Left lung (tissue), 10 donors: ENCODE measurements around the gene FOLR1. TPM values are rescaled to one million over a fixed set of nuclear protein-coding genes. Genes with fewer than 3 reads are reported as not detected.
"Not testable (repeated sequence)": the region's sequence is repeated elsewhere in the genome, so short reads cannot be mapped to it uniquely, and the experiment has no call there.

Experiments used
- ATAC-seq: fragments of 200-7000 bp; cut with Tn5 transposase; one replicate; pipeline ENCODE4 v1.9.1; 2020; ENCODE audit warnings: moderate library complexity
- DNase-seq, 4 donors: peaks; one replicate each; pipeline ENCODE4 v3.0.0-alpha.2; 2013 to 2020
- H3K27ac ChIP-seq, 2 donors: fragments of 200-600 bp; sonication (generic) in 1 of 2; one replicate each; pipeline versions ENCODE4 v1.5.0 to v1.8.0; 2020 to 2021
- H3K27me3 ChIP-seq, 2 donors: fragments of 200-600 bp; sonication (generic) in 1 of 2; one replicate each; pipeline versions ENCODE4 v1.5.0 to v1.8.0; 2020 to 2021
- H3K36me3 ChIP-seq, 2 donors: fragments of 200-600 bp; sonication (generic) in 1 of 2; one replicate each; pipeline versions ENCODE4 v1.5.0 to v1.8.0; 2020 to 2021
- H3K4me1 ChIP-seq, 2 donors: fragments of 200-600 bp; one replicate each; pipeline ENCODE4 v1.8.0; 2021
- H3K4me3 ChIP-seq, 2 donors: fragments of 200-600 bp; sonication (generic) in 1 of 2; one replicate each; pipeline versions ENCODE4 v1.5.0 to v1.8.0; 2020 to 2021; ENCODE audit warnings: mild to moderate bottlenecking in 1 of 2
- H3K9me3 ChIP-seq, 2 donors: fragments of 200-600 bp; sonication (generic) in 1 of 2; one replicate each; pipeline versions ENCODE4 v1.5.0 to v1.8.0; 2020 to 2021
- CTCF ChIP-seq, 2 donors: fragments of 200-600 bp; sonication (generic) in 1 of 2; IDR thresholded peaks; one replicate each; pipeline versions ENCODE4 v1.5.0 to v1.8.0; 2021; ENCODE audit warnings: antibody characterized with exemption in 2 of 2
- intact Hi-C, 2 donors: fragments of 100-400 bp; cut with DNase I; formaldehyde crosslinking; loops; one replicate each; pipeline versions ENCODE4 v1.11.2 to v1.14.2; 2022
- polyA plus RNA-seq, 6 donors: library from polyadenylated mRNA; unstranded; fragments of 120-200 nt; gene quantifications; one replicate each; pipeline ENCODE4 v1.2.1, GENCODE V29; 2013; ENCODE audit not compliant: insufficient read length in 6 of 6
- total RNA-seq, 2 donors: library from RNA; stranded (reverse); fragmentation: NEBNext Ultra II Directional; extraction: Animal tissue kit (Norgen Biotek cat#: 25700); gene quantifications; one replicate each; pipeline ENCODE4 v1.2.1, GENCODE V29; 2021
- donor health status: DM: no; HTN: yes; CAD: no.
- donor health status: DM: no; HTN: no; CAD: no.

The FOLR1 gene
- total and polyA plus RNA-seq, 8 donors, result 53.5 to 409 (median 72.0) TPM

- no peaks in the 10 kb centered on the region for H3K9me3 ChIP-seq
- no peak overlapping the region for H3K27ac ChIP-seq
- DNase-seq (no peak), ATAC-seq (no peak)
- H3K36me3 ChIP-seq, result no peaks in the 10 kb centered on the region
- intact Hi-C loops, result no loop called here
- peaks cover 0 to 4% of the 10 kb centered on the region in 2 donors for H3K27me3 ChIP-seq
- no peaks in the 10 kb centered on the region for H3K4me1 ChIP-seq
- TF ChIP-seq CTCF (IDR thresholded peaks at IDR 0.05), result no peak
- no peak overlapping the region for H3K4me3 ChIP-seq
Observed at GRCh38 chr11:72162891-72163492, 28.9 kb upstream of the FOLR1 start.

GRCh38 chr11:72164187-72164586 is 27.8 kb upstream of the FOLR1 start:
- H3K4me3 ChIP-seq, intact Hi-C loops: not testable (repeated sequence)

GRCh38 chr11:72169046-72169555 is 22.8 kb upstream of the FOLR1 start:
- H3K27ac ChIP-seq, H3K4me3 ChIP-seq, H3K4me1 ChIP-seq, H3K36me3 ChIP-seq, intact Hi-C loops, H3K27me3 ChIP-seq, H3K9me3 ChIP-seq, DNase-seq: not testable (repeated sequence)
- ATAC-seq, result peak; percentile 48

More at GRCh38 chr11:72164187-72164586, 27.8 kb upstream of the FOLR1 start:
- not testable (repeated sequence) for H3K27ac ChIP-seq, H3K27me3 ChIP-seq, ATAC-seq, H3K4me1 ChIP-seq, H3K36me3 ChIP-seq, H3K9me3 ChIP-seq, DNase-seq

GRCh38 chr11:72169754-72170153 is 22.2 kb upstream of the FOLR1 start:
- H3K27ac ChIP-seq, result not testable (repeated sequence)

GRCh38 chr11:72172043-72172442 is 19.9 kb upstream of the FOLR1 start:
- not testable (repeated sequence) for H3K36me3 ChIP-seq

More at GRCh38 chr11:72169754-72170153, 22.2 kb upstream of the FOLR1 start:
- H3K4me1 ChIP-seq, H3K9me3 ChIP-seq, intact Hi-C loops, ATAC-seq, H3K4me3 ChIP-seq, H3K27me3 ChIP-seq, H3K36me3 ChIP-seq, DNase-seq: not testable (repeated sequence)

GRCh38 chr11:72173291-72173690 is 18.6 kb upstream of the FOLR1 start:
- intact Hi-C loops, result no loop called here
- DNase-seq (no peak), ATAC-seq (no peak)
- no peak overlapping the region for H3K4me3 ChIP-seq
- no peak for TF ChIP-seq CTCF (IDR thresholded peaks at IDR 0.05)
- H3K27ac ChIP-seq, result no peak overlapping the region
- peaks cover 0 to 3% of the 10 kb centered on the region in 2 donors for H3K4me1 ChIP-seq
- no peaks in the 10 kb centered on the region for H3K9me3 ChIP-seq
- H3K27me3 ChIP-seq, result no peaks in the 10 kb centered on the region
- H3K36me3 ChIP-seq, result no peaks in the 10 kb centered on the region

More at GRCh38 chr11:72172043-72172442, 19.9 kb upstream of the FOLR1 start:
- H3K4me1 ChIP-seq, intact Hi-C loops, H3K27me3 ChIP-seq, DNase-seq, H3K4me3 ChIP-seq, H3K9me3 ChIP-seq, H3K27ac ChIP-seq: not testable (repeated sequence)
- ATAC-seq, result peak; percentile 44

- no peak for TF ChIP-seq CTCF (IDR thresholded peaks at IDR 0.05)
- H3K27ac ChIP-seq, result no peak overlapping the region
- intact Hi-C loops, result no loop called here
Observed at GRCh38 chr11:72174302-72175070, 17.5 kb upstream of the FOLR1 start.

More at GRCh38 chr11:72174302-72175070, 17.5 kb upstream of the FOLR1 start:
- Histone ChIP-seq H3K4me3 (no peak overlapping the region), H3K36me3 (no peaks in the 10 kb centered on the region), H3K27me3 (no peaks in the 10 kb centered on the region), H3K4me1 (peaks cover 0 to 3% of the 10 kb centered on the region in 2 donors), H3K9me3 (no peaks in the 10 kb centered on the region)
- ATAC-seq (no peak), DNase-seq (no peak)
